SK-MEL-5 (cell line): ENCODE results near the gene NTRK2. TPM values are rescaled to one million over a fixed set of nuclear protein-coding genes. Genes with fewer than 3 reads are reported as not detected.
"Not testable (repeated sequence)": the region's sequence is repeated elsewhere in the genome, so short reads cannot be mapped to it uniquely, and the experiment has no call there.

Experiments used
- DNase-seq: peaks from one replicate; pipeline ENCODE4 v3.0.0-alpha.2; 2016; ENCODE audit warnings: low read depth, low spot score
- in situ Hi-C: cut with HindIII; loops from 2 replicates; pipeline ENCODE4 v1.10.0; 2016; ENCODE audit warnings: low sequenced_read_pairs, high pct_unique_total_duplicates, low pct_unique_long_range_greater_than_20kb
- total RNA-seq: library from RNA; depleted of rRNA; stranded (reverse); fragments of >200 nt; shearing (Covaris generic); gene quantifications from 2 replicates; pipeline ENCODE4 v1.2.3, GENCODE V29; 2014

The NTRK2 gene
- total RNA-seq, 1 experiment from 2014 or later, result 1.0 TPM

- DNase-seq, result no peak
These were observed 384.5 kb downstream of the NTRK2 start for GRCh38 chr9:85054017-85054416.

GRCh38 chr9:85055506-85056202 lies 386.1 kb downstream of the NTRK2 start:
- in situ Hi-C loops, result no loop called here
- no peak for DNase-seq

More at GRCh38 chr9:85054017-85054416, 384.5 kb downstream of the NTRK2 start:
- in situ Hi-C loops, result no loop called here

- in situ Hi-C loops, result no loop called here
- no peak for DNase-seq
These were observed 386.7 kb downstream of the NTRK2 start for GRCh38 chr9:85056203-85056572.

- in situ Hi-C loops, result no loop called here
These were observed 392.4 kb downstream of the NTRK2 start for GRCh38 chr9:85061969-85062368.

GRCh38 chr9:85062385-85063022 lies 393.0 kb downstream of the NTRK2 start:
- in situ Hi-C loops, result no loop called here
- no peak for DNase-seq

More at GRCh38 chr9:85061969-85062368, 392.4 kb downstream of the NTRK2 start:
- no peak for DNase-seq

- in situ Hi-C loops, result no loop called here
These were observed 395.4 kb downstream of the NTRK2 start for GRCh38 chr9:85064811-85065371.

GRCh38 chr9:85067792-85068191 lies 398.3 kb downstream of the NTRK2 start:
- in situ Hi-C loops, result no loop called here
- no peak for DNase-seq

More at GRCh38 chr9:85064811-85065371, 395.4 kb downstream of the NTRK2 start:
- DNase-seq, result no peak

- in situ Hi-C loops, result not testable (repeated sequence)
These were observed 399.9 kb downstream of the NTRK2 start for GRCh38 chr9:85069421-85069820.

More at GRCh38 chr9:85069421-85069820, 399.9 kb downstream of the NTRK2 start:
- peak; percentile 37 for DNase-seq
